ENCODE data around the gene TMEM101.

TMEM101 gene

GRCh38 chr17:44004761-44005526 is 9.8 kb downstream of the TMEM101 start:
- no peak overlapping the region for H3K4me3 ChIP-seq (ENCODE audit: low read depth, low read length)

GRCh38 chr17:44004077-44004760 is 10.5 kb downstream of the TMEM101 start, which contains the start of gene NAGS:
Gene NAGS, plus strand, starts transcription at chr17:44004622. Its CDS starts 42 bp downstream, at chr17:44004664.
- no peak for TF ChIP-seq CTCF (IDR thresholded peaks at IDR 0.05; ENCODE audit: insufficient read depth, low read depth, low read length, missing control alignments)
- no peak within 1 kb of the TSS for H3K4me3 ChIP-seq (ENCODE audit: low read depth, low read length)
- DNase-seq (ENCODE audit: low read depth): no peak

More at GRCh38 chr17:44004761-44005526, 9.8 kb downstream of the TMEM101 start:
- no peak for DNase-seq (ENCODE audit: low read depth)
- no peak for TF ChIP-seq CTCF (IDR thresholded peaks at IDR 0.05; ENCODE audit: insufficient read depth, low read depth, low read length, missing control alignments)

DNA sequence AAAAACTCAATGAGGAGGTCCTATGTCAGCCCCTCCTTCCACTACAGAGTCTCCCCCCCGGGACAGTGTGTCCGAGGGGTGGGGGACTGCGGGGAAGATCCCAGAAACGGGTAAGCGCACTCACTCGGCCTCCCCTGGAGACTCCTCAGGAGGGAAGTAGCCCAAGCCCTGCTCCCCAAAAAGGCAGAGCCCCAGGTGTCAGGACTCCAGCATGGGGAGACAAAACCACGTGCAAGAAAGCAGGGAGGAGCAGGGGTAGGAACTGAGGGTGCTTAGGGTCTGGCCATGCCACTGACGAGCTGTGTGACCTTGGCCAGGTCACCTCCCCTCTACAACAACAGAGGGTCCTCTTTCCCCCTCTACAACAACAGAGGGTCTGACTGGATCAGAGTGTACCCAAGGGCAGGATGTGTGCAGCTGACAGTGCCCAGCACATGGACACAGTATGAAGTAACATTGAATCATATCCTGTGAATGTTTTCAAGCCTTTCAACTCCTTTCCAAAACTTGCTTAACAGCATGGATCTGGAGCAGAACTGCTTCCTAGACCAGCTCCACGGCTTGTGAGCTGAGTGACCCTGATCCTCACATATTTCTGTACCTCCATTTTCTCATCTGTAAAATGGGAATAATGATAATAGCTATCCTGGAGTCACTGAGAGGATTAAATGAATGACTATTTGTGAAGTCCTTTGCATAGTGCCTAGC is 12.5 kb downstream of the TMEM101 start:
- DNase-seq (ENCODE audit: low read depth): no peak
- no peak overlapping the region for H3K4me3 ChIP-seq (ENCODE audit: low read depth, low read length)
- TF ChIP-seq CTCF (IDR thresholded peaks at IDR 0.05; ENCODE audit: insufficient read depth, low read depth, low read length, missing control alignments): no peak

DNA sequence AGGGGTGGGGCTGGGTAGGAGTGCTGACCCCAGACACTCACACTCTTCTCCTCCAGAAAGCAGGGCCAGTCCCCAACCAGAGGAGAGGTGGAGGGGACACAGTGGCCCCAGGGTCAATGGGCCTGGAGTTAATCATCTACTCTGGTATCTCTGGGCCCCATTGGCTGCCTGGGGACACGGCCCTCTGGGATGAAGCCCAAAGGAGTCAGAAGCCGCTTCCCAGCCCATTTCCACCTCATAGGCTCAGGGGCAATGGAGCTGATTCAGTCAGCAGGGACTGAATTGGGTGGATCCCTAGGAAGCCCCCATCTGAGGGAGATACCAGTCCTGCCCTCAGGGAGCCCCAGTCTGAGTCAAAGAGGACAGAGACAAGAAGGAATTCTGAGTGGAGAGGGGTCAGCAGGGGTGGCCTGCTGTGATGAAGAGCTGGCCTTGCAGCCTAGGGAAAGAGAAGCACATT is 13.3 kb downstream of the TMEM101 start:
- DNase-seq (ENCODE audit: low read depth): no peak
- H3K4me3 ChIP-seq (ENCODE audit: low read depth, low read length): no peak overlapping the region
- no peak for TF ChIP-seq CTCF (IDR thresholded peaks at IDR 0.05; ENCODE audit: insufficient read depth, low read depth, low read length, missing control alignments)

DNA sequence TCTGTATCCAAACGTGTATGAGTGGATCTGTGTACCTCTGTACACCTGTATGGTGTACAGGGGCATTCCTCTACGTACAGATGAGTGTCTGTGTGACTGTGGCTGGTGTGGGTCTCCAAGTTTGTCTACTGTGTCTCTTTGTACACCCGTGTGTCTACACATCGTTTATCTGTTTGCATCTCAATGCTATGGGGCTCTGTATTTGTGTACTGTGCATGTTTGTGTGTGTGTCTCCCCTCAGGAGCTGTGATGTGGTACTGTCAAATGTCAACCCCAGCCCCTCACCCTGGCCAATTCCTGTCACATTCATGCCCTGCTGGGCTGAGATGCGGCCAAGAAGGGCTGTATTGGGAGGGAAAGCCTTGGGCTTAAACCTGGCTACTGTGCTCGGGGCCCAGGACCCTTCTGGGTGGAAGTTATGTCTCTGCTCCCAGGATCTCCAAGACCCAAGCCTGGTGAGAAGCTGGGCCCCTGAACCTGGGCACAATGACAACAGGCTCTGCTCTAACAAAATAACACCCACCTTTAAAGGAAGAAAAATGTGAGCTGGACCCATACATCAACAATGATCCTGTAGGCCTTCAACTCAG is 13.8 kb downstream of the TMEM101 start:
- DNase-seq (ENCODE audit: low read depth): no peak
- TF ChIP-seq CTCF (IDR thresholded peaks at IDR 0.05; ENCODE audit: insufficient read depth, low read depth, low read length, missing control alignments): no peak
- H3K4me3 ChIP-seq (ENCODE audit: low read depth, low read length): no peak overlapping the region

DNA sequence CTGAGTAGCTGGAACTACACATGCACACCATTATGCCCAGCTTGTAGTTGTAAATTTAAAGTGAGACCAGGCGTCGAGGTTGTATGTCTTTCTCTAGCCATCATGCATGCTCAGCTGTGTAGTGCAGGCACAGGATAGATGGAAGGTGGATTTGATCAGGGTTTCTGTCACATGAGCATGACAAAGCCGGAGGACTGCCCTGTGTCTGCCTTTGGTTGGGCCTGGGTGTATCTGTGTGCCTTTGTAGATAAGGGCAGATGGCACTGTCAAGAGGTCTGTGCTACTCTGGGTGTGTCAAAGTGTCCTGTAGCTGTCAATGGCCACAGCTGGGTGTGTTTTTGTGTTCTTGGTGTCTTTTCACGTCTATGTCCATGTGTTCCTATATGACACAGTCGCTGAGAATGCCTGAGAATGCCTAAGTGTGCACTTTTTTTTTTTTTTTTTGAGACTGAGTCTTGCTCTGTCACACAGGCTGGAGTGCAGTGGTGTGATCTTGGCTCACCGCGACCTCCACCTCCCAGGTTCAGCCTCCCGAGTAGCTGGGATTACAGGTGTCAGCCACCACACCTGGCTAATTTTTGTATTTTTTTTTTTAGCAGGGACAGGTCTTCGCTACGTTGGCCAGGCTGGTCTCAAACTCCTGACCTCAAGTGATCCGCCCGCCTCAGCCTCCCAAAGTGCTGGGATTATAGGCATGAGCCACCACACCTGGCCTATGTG is 14.5 kb downstream of the TMEM101 start:
- no peak overlapping the region for H3K4me3 ChIP-seq (ENCODE audit: low read depth, low read length)
- no peak for TF ChIP-seq CTCF (IDR thresholded peaks at IDR 0.05; ENCODE audit: insufficient read depth, low read depth, low read length, missing control alignments)
- no peak for DNase-seq (ENCODE audit: low read depth)
